HTR-8/SVneo (cell line): ENCODE data around the gene MED8.

ENCODE experiments used
- DNase-seq: peaks from one replicate; pipeline ENCODE4 v3.0.0; 2011; ENCODE audit warnings: low spot score, mixed read lengths; ENCODE audit not compliant: insufficient read length
- FAIRE-seq: peaks from 2 replicates; lab custom pipeline; 2011; peaks lifted over from hg19 to GRCh38; lab: Jason Lieb, UNC

Gene MED8

GRCh38 chr1:43389326-43390313, at the start of gene MED8, which contains the start of gene SZT2:
MED8 (minus strand) TSS chr1:43389800; CDS start chr1:43389764, 36 bp downstream.
SZT2 (plus strand) TSS chr1:43389899; CDS start chr1:43389969, 70 bp downstream.
- FAIRE-seq (peak; percentile 28), DNase-seq (peak; percentile 91)

- FAIRE-seq (no peak), DNase-seq (no peak)
Measured at GRCh38 chr1:43438953-43439581, 49.5 kb upstream of the MED8 start.

GRCh38 chr1:43438576-43438952, 49.0 kb upstream of the MED8 start:
- DNase-seq (no peak), FAIRE-seq (no peak)

GRCh38 chr1:43438006-43438405, 48.4 kb upstream of the MED8 start:
- no peak for DNase-seq
- no peak for FAIRE-seq

GRCh38 chr1:43437031-43437973, 47.7 kb upstream of the MED8 start:
- DNase-seq (no peak), FAIRE-seq (no peak)

GRCh38 chr1:43436371-43436770, 46.8 kb upstream of the MED8 start:
- FAIRE-seq: no peak

GRCh38 chr1:43435146-43436145, 45.8 kb upstream of the MED8 start:
- no peak for FAIRE-seq
- DNase-seq: no peak

More at GRCh38 chr1:43436371-43436770, 46.8 kb upstream of the MED8 start:
- no peak for DNase-seq

GRCh38 chr1:43434256-43434655, 44.7 kb upstream of the MED8 start:
- FAIRE-seq (no peak), DNase-seq (no peak)

- DNase-seq: no peak
Measured at GRCh38 chr1:43432907-43433306, 43.3 kb upstream of the MED8 start.

GRCh38 chr1:43432171-43432860, 42.7 kb upstream of the MED8 start:
- FAIRE-seq (no peak), DNase-seq (no peak)

More at GRCh38 chr1:43432907-43433306, 43.3 kb upstream of the MED8 start:
- peak; percentile 28 for FAIRE-seq

GRCh38 chr1:43431676-43432075, 42.1 kb upstream of the MED8 start:
- no peak for FAIRE-seq
- no peak for DNase-seq

- FAIRE-seq: no peak
- no peak for DNase-seq
Measured at GRCh38 chr1:43430831-43431230, 41.2 kb upstream of the MED8 start.

GRCh38 chr1:43427941-43428340, 38.3 kb upstream of the MED8 start:
- DNase-seq: no peak
- FAIRE-seq: no peak

- no peak for DNase-seq
- no peak for FAIRE-seq
Measured at GRCh38 chr1:43427524-43427923, 37.9 kb upstream of the MED8 start.

GRCh38 chr1:43426221-43426620, 36.6 kb upstream of the MED8 start:
- FAIRE-seq (no peak), DNase-seq (no peak)

- no peak for DNase-seq
- no peak for FAIRE-seq
Measured at GRCh38 chr1:43425045-43425444, 35.4 kb upstream of the MED8 start.

GRCh38 chr1:43423672-43424550, 34.3 kb upstream of the MED8 start:
- FAIRE-seq: no peak
- no peak for DNase-seq
